A549 (cell line): Measurements from ENCODE around the gene UBE3B. TPM values are rescaled to one million over a fixed set of nuclear protein-coding genes. Genes with fewer than 3 reads are reported as not detected.

ENCODE experiments used
- ATAC-seq, 2 experiments: fragments of 200-7000 bp in 1 of 2; fragments of >200 bp in 1 of 2; cut with Nextera tagmentation in 1 of 2; cut with Tn5 transposase in 1 of 2; 3 replicates each; pipeline versions ENCODE4 v1.8.0 to v1.9.1; 2018 to 2020; ENCODE audit warnings: mild to moderate bottlenecking in 1 of 2, moderate library complexity in 1 of 2
- CTCF ChIA-PET: fragments of 300-600 bp; sonication (Branson Sonifier 250); formaldehyde crosslinking; extraction: SDS; loops from one replicate; lab custom pipeline; 2021; ENCODE audit warnings: antibody characterized with exemption, inconsistent platforms; lab: Yijun Ruan, JAX
- POLR2A ChIA-PET: fragments of 350-600 bp; formaldehyde crosslinking; extraction: SDS; loops from one replicate; lab custom pipeline; 2021; ENCODE audit warnings: antibody characterized with exemption, inconsistent platforms; lab: Yijun Ruan, JAX
- DNase-seq, 2 experiments: peaks; one replicate each; pipeline versions ENCODE4 v3.0.0 to v3.0.0-alpha.2; 2011 to 2016; ENCODE audit warnings: low read depth in 1 of 2, low spot score in 1 of 2
- FAIRE-seq: peaks from 2 replicates; lab custom pipeline; 2011; peaks lifted over from hg19 to GRCh38; lab: Jason Lieb, UNC
- H3K27ac ChIP-seq, 2 experiments: fragments of >200 bp; sonication (Bioruptor Twin); formaldehyde crosslinking; 3 replicates each; pipeline ENCODE4 v1.5.1; 2016 to 2017
- H3K4me1 ChIP-seq: fragments of >200 bp; sonication (Bioruptor Twin); formaldehyde crosslinking; 3 replicates; pipeline ENCODE4 v1.6.1; 2016
- H3K4me2 ChIP-seq: fragments of >200 bp; sonication (Bioruptor Twin); formaldehyde crosslinking; 3 replicates; pipeline ENCODE4 v1.6.1; 2016
- H3K4me3 ChIP-seq: fragments of >200 bp; sonication (Bioruptor Twin); formaldehyde crosslinking; 3 replicates; pipeline ENCODE4 v1.5.1; 2016
- H3K9me3 ChIP-seq: fragments of >200 bp; sonication (Bioruptor Twin); formaldehyde crosslinking; 3 replicates; pipeline ENCODE4 v1.6.1; 2016
- ATOH8 ChIP-seq: fragments of 250-450 bp; sonication (Bioruptor Pico); IDR thresholded peaks from 2 replicates; pipeline ENCODE4 v1.5.0; 2020; ENCODE audit warnings: low read depth, mild to moderate bottlenecking, moderate library complexity
- BHLHE40 ChIP-seq: IDR thresholded peaks from 2 replicates; pipeline ENCODE4 v1.6.1; 2012; ENCODE audit warnings: low read depth, low read length, inconsistent platforms
- CEBPB ChIP-seq, 2 experiments: fragments of >200 bp in 1 of 2; sonication (Bioruptor Twin) in 1 of 2; formaldehyde crosslinking in 1 of 2; IDR thresholded peaks; 2 replicates each; pipeline ENCODE4 v1.6.1; 2012 to 2016
- CHD4 ChIP-seq: fragments of 200-600 bp; sonication (generic); IDR thresholded peaks from 2 replicates; pipeline ENCODE4 v1.6.1; 2016; ENCODE audit warnings: antibody characterized with exemption, mild to moderate bottlenecking, borderline replicate concordance
- CTCF ChIP-seq: fragments of >200 bp; sonication (Bioruptor Twin); formaldehyde crosslinking; IDR thresholded peaks from 3 replicates; pipeline ENCODE4 v1.5.1; 2016
- EHMT2 ChIP-seq: fragments of 200-600 bp; sonication (generic); IDR thresholded peaks from 2 replicates; pipeline ENCODE4 v1.6.1; 2016; ENCODE audit warnings: antibody characterized with exemption, low read depth, mild to moderate bottlenecking, moderate library complexity
- EP300 ChIP-seq, 2 experiments: fragments of >200 bp; sonication (Bioruptor Twin); formaldehyde crosslinking; IDR thresholded peaks; 2 replicates in 1 of 2; 3 replicates in 1 of 2; pipeline ENCODE4 v1.6.1; 2016 to 2017
- FOSL2 ChIP-seq, 2 experiments: fragments of 450-650 bp in 1 of 2; fragments of >200 bp in 1 of 2; sonication (Bioruptor Twin) in 1 of 2; formaldehyde crosslinking; IDR thresholded peaks; 2 replicates each; pipeline versions ENCODE4 v1.5.0 to v1.6.1; 2016 to 2020; ENCODE audit warnings: mild to moderate bottlenecking in 1 of 2, moderate library complexity in 1 of 2
- GATA3 ChIP-seq: IDR thresholded peaks from 2 replicates; pipeline ENCODE4 v1.6.1; 2012; ENCODE audit warnings: borderline replicate concordance
- HDAC2 ChIP-seq: fragments of 200-600 bp; sonication (generic); IDR thresholded peaks from 2 replicates; pipeline ENCODE4 v1.6.1; 2016
- HMGXB4 ChIP-seq: fragments of 250-450 bp; sonication (Bioruptor Pico); IDR thresholded peaks from 2 replicates; pipeline ENCODE4 v1.5.0; 2021; ENCODE audit warnings: mild to moderate bottlenecking, moderate library complexity, borderline replicate concordance
- HOXB13 ChIP-seq: fragments of 250-450 bp; sonication (Bioruptor Pico); IDR thresholded peaks from 2 replicates; pipeline ENCODE4 v1.5.0; 2020; ENCODE audit warnings: low read depth, mild to moderate bottlenecking, moderate library complexity
- JUNB ChIP-seq: fragments of >200 bp; sonication (Bioruptor Twin); formaldehyde crosslinking; IDR thresholded peaks from 2 replicates; pipeline ENCODE4 v1.6.1; 2016
- MAZ ChIP-seq: fragments of 150-350 bp; IDR thresholded peaks from 2 replicates; pipeline ENCODE4 v1.6.1; 2014; ENCODE audit warnings: antibody characterized with exemption, low read depth, low read length, borderline replicate concordance
- MYC ChIP-seq: IDR thresholded peaks from 2 replicates; pipeline ENCODE4 v1.6.1; 2012; ENCODE audit warnings: mild to moderate bottlenecking, inconsistent platforms, low read length, improper control_type of control experiment, borderline replicate concordance
- POLR2AphosphoS2 ChIP-seq: conservative IDR thresholded peaks from 2 replicates; pipeline ENCODE4 v1.6.1; 2012; ENCODE audit warnings: low read length, improper control_type of control experiment, inconsistent platforms
- RAD21 ChIP-seq, 2 experiments: fragments of >200 bp in 1 of 2; sonication (Bioruptor Twin) in 1 of 2; formaldehyde crosslinking in 1 of 2; IDR thresholded peaks in 1 of 2; conservative IDR thresholded peaks in 1 of 2; 2 replicates in 1 of 2; 3 replicates in 1 of 2; pipeline ENCODE4 v1.6.1; 2012 to 2018; ENCODE audit warnings: inconsistent platforms in 1 of 2
- RFX5 ChIP-seq: fragments of 450-650 bp; IDR thresholded peaks from 2 replicates; pipeline ENCODE4 v1.7.1; 2014; ENCODE audit warnings: antibody characterized with exemption, mild to moderate bottlenecking, moderate library complexity
- ZC3H11A ChIP-seq: fragments of 450-650 bp; IDR thresholded peaks from 2 replicates; pipeline ENCODE4 v1.6.1; 2014; ENCODE audit warnings: antibody characterized with exemption, mild to moderate bottlenecking
- ZNF302 ChIP-seq: fragments of 250-450 bp; sonication (Bioruptor Pico); IDR thresholded peaks from 2 replicates; pipeline ENCODE4 v1.9.0; 2021; ENCODE audit warnings: inconsistent platforms, mild to moderate bottlenecking, moderate library complexity
- ZSCAN20 ChIP-seq: fragments of 250-450 bp; sonication (Bioruptor Pico); IDR thresholded peaks from 2 replicates; pipeline ENCODE4 v1.8.0; 2022; ENCODE audit warnings: mild to moderate bottlenecking, moderate library complexity
- WGBS: methylation state at CpG from one replicate; pipeline ENCODE4 v1.1.6; 2017; ENCODE audit errors: missing lambda C conversion rate; 5-methylcytosine and 5-hydroxymethylcytosine counted together
- polyA plus RNA-seq, 4 experiments: library from polyadenylated mRNA; depleted of rRNA in 3 of 4; stranded (reverse); fragments of >200 nt; fragmentation: RNase III in 1 of 4; extraction: RNeasy Plus Mini Kit Qiagen cat#74134 plus additional on column Dnase treatment in 1 of 4; gene quantifications; 2 replicates in 3 of 4; 3 replicates in 1 of 4; pipeline ENCODE4 v1.2.3, GENCODE V29; 2011 to 2017

The UBE3B gene
- polyA plus RNA-seq, 2 of the 4 experiments (the other 2 are of a cell fraction), result 14.0 to 38.0 TPM

GRCh38 chr12:109523504-109523903, 46.1 kb downstream of the UBE3B start:
- TF ChIP-seq EHMT2, result no peak
- no peak for TF ChIP-seq CTCF
- no peak for TF ChIP-seq ZC3H11A
- no peak for TF ChIP-seq ZSCAN20 (CRISPR knock-in tag)
- no peak for TF ChIP-seq HDAC2
- no peak for TF ChIP-seq EP300 (IDR thresholded peaks at IDR 0.05)
- TF ChIP-seq POLR2AphosphoS2, result no peak
- TF ChIP-seq CHD4, result no peak
- TF ChIP-seq GATA3, result no peak
- TF ChIP-seq ZNF302, result no peak
- no peak for TF ChIP-seq RAD21 (conservative IDR thresholded peaks at IDR 0.05 in 1 of 2, IDR thresholded peaks at IDR 0.05 in 1 of 2)
- no peak for TF ChIP-seq HOXB13 (CRISPR knock-in tag)
- TF ChIP-seq, all 56 proteins: peak for 0
- ATAC-seq (no peak), FAIRE-seq (no peak), DNase-seq (no peak)
- ChIA-PET CTCF (interaction anchor here (0.9 to 12.0 kb wide), 6 partner anchors 11 to 253 kb away, joined by 3 to 167 read pairs (median 5); no protein-coding TSS in a partner anchor), POLR2A (interaction anchor here (1.2 kb wide), 1 partner anchor 50 kb away, joined by 3 read pairs; the partner anchor contains the start of genes MMAB and MVK)
- Histone ChIP-seq H3K27ac (no peak overlapping the region), H3K4me1 (no peaks in the 10 kb centered on the region), H3K9me3 (no peaks in the 10 kb centered on the region), H3K4me2 (no peak overlapping the region), H3K4me3 (no peak overlapping the region)
- 93% methylated on average over 2 of the region's 5 CpGs for WGBS

GRCh38 chr12:109524466-109525278, 47.2 kb downstream of the UBE3B start:
- no peak for ATAC-seq
- Histone ChIP-seq H3K4me3 (no peak overlapping the region), H3K4me1 (no peaks in the 10 kb centered on the region), H3K9me3 (no peaks in the 10 kb centered on the region), H3K27ac (no peak overlapping the region), H3K4me2 (no peak overlapping the region)
- ChIA-PET CTCF (interaction anchor here (0.9 to 12.0 kb wide), 7 partner anchors 8 to 251 kb away, joined by 3 to 167 read pairs (median 4); no protein-coding TSS in a partner anchor), POLR2A (interaction anchor here (1.2 kb wide), 1 partner anchor 49 kb away, joined by 3 read pairs; the partner anchor contains the start of genes MMAB and MVK)
- 92% methylated on average over 26 of the region's 26 CpGs for WGBS
- TF ChIP-seq MAZ (no peak), BHLHE40 (no peak), JUNB (no peak), CHD4 (no peak), GATA3 (no peak), HMGXB4 (no peak), CEBPB (IDR thresholded peaks at IDR 0.05) (no peak), FOSL2 (IDR thresholded peaks at IDR 0.05) (no peak), FOSL2 (CRISPR knock-in tag; IDR thresholded peaks at IDR 0.05) (no peak), ZSCAN20 (CRISPR knock-in tag) (no peak), RFX5 (no peak), ATOH8 (CRISPR knock-in tag) (no peak), MYC (no peak)
- FAIRE-seq, result no peak
- DNase-seq, result no peak
